ENCODE measurements around the gene NHEJ1.

NHEJ1 gene

DNA sequence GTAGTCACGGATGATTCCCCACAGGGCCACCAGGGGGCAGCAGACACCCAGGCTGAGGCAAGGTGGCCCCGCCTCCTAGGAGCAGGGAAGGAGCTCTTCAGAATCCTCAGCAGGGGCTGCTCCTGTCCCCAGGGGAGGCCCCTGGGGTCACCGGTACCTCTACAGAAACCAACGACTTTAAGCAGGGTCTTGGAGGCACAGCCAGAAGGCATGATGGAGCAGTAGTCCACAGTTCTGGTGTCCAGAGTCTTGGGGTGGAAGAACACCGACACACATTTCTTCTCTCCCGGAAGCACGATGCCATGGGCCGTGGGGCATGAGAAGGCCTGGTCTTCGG, 130.8 kb downstream of the NHEJ1 start:
- DNase-seq (ENCODE audit: low read depth in 2 of 2): peak; percentile 48 to 69

DNA sequence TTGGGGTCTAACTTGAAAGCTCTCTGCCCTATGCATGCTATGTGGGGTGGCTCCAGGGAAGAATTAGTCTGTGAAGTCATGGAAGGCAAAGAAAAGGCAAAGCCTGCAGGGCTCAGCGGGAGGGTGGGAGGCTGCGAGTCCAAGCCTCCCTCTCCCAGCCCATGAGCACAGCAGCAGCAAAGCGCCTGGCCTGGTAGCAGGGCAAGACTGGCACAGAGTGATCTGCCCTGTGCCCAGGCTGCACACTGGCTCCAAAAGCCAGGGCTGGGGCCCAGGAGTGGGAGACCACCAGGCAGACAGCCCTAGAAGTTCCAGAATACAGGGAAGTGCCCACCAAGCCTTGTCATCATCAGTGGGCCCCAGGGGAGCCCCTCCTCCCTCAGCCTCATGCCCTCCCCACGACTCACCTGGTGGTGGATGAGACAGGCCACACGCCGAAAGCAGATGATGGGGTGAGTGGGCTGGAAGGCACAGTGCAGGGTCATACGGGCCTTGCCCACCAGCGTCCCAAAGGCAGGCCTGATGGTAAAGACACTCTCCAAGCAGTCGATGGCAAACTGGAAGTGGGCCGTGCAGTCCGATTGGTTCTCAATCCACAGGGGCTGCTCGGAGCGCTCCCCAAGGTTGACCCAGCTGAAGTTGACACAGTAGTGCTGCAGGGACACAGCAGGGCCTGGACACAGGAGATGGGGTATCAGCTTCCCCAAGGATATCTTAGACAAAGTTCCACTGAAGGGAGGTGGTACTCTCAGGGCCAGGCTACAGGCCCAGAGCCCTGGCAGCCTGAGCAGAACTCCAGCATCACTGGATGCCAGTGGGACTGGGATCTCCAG, 131.4 kb downstream of the NHEJ1 start:
- DNase-seq (ENCODE audit: low read depth in 2 of 2): no peak

DNA sequence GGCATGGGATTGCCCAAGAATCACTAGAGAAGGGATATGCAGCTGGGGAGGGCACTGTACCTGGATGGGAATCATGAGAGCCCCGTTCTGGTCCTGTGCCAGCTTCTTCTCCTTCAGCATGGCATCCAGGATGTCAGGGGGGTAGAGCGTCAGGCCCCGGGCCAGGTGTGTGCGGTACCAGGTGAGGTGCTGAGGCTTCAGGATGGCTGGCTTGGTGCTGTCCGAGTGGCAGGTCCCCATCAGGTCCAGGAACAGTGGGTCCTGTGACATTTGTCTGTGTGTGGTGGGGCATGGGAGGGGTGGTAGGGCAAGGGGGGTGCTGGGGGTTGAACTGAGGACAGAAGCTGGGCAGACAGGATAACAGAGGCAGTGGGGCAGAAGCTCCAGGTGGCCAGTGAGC, 132.5 kb downstream of the NHEJ1 start:
- no peak for DNase-seq (ENCODE audit: low read depth in 2 of 2)

DNA sequence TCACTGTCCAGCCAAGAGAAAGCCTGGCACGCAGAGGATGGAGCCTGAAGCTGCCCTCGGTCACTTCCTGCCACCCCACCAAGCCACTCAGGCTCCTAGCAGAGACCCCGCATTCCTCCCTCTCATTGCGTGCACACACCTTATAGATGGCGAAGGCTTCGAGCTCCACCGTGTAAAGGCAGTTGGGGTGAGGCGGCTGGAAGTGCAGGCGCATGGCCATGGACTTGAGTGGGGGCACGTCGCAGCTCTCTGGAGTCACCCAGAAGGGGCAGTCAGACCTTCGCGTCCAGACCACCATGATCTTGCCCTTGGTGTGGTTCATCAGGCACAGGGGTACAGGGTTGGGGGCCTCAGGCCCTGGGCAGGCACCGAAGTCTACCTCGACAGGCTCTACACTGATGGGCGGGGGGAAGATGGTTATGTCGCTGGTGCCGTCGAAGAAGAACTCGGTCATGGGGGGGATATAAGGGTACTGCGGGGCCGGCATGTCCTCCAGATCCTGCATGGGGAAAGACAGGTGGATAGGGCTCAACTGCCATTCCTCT, 133.0 kb downstream of the NHEJ1 start:
- DNase-seq (ENCODE audit: low read depth in 2 of 2): no peak

DNA sequence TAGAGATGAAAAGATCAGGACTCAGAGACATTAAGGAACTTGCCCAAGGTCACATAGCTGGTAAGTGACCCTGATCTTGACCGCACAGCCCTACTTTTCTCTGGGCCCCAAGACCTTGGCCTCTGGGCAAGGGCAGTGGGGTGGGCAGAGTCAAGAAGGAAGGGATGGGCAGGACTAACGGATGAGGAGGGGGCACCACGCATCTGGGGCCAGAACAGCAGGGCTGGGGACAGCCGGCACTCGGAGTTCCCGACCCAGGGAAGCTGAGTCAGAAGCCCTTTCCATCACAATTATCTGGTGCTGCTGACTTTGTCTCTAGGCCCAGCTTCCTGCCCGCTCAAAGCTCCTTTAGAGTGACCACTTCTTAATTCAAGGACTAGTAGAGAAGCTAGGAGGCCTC, 133.7 kb downstream of the NHEJ1 start:
- DNase-seq (ENCODE audit: low read depth in 2 of 2): no peak

DNA sequence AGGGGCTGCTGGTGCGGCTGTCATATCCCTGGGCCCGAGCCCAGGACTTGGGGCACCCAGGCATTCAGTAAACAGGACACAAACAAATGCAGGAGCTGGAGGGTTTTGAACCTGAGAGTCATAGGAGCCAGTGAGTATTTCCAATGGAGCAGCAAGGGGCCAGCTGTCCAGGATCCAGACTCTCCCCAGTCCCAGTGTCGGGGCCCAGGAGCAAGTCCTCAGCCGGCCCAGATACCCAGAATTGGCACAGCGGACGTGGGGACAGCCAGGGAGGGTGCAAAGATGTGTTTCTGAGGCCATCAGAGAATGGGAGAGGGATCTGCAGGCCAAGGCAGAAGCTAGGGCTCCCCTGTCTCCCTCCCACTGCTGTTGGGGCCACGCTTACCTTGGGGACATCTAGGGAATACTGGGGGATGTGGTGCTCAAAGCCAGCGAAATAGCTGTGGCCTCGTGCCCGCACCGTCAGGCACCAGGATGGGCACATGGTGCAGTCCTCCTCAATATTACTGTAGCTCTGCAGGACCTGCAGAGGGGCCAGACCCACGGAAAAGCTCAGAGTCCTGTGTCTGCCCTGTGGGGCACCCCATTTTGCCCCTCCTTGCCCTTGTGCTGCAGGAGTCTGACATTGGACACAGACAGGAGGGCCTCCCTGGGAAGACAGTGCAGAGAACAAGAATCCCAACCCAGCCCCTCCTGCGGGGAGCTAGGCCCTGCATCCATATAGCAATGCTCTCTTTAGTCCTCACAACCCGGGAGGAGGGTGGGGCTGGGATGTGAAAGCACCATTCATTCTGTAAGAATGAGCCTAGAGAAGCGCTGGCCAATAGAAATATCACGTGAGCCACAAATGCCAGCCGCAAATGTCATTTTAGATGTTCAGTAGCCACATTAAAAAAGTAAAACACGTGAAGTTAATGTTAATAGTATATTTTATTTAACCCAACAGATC, 134.7 kb downstream of the NHEJ1 start:
- DNase-seq (ENCODE audit: low read depth in 2 of 2): no peak
